GM23338 (cell line): ENCODE measurements around the gene LLPH. TPM values are rescaled to one million over a fixed set of nuclear protein-coding genes. Genes with fewer than 3 reads are reported as not detected.

Source experiments
- ATAC-seq: fragments of 200-7000 bp; cut with Tn5 transposase; 3 replicates; pipeline ENCODE4 v1.9.1; 2020
- DNase-seq: peaks from one replicate; pipeline ENCODE4 v3.0.0-alpha.2; 2015; ENCODE audit warnings: low spot score
- H2AFZ ChIP-seq: fragments of 200-600 bp; sonication (generic); 2 replicates; pipeline ENCODE4 v1.8.0; 2016; ENCODE audit warnings: antibody characterized with exemption, mild to moderate bottlenecking, moderate library complexity
- H3F3A ChIP-seq: fragments of 200-600 bp; sonication (generic); replicated peaks from 2 replicates; pipeline ENCODE4 v1.8.0; 2017; ENCODE audit warnings: antibody characterized with exemption, mixed run types, low read depth
- H3K27ac ChIP-seq: fragments of 200-600 bp; sonication (generic); 2 replicates; pipeline ENCODE4 v1.6.1; 2016; ENCODE audit warnings: low read depth
- H3K27me3 ChIP-seq: fragments of 200-600 bp; sonication (generic); 2 replicates; pipeline ENCODE4 v1.8.0; 2016; ENCODE audit warnings: mild to moderate bottlenecking, mixed run types, moderate library complexity; ENCODE audit not compliant: insufficient read depth
- H3K36me3 ChIP-seq: fragments of 200-600 bp; sonication (generic); 2 replicates; pipeline ENCODE4 v1.8.0; 2016; ENCODE audit warnings: mild to moderate bottlenecking; ENCODE audit not compliant: insufficient read depth
- H3K4me1 ChIP-seq: fragments of 200-600 bp; sonication (generic); 2 replicates; pipeline ENCODE4 v1.8.0; 2016; ENCODE audit warnings: mild to moderate bottlenecking, moderate library complexity; ENCODE audit not compliant: insufficient read depth
- H3K4me2 ChIP-seq: fragments of 200-600 bp; sonication (generic); 2 replicates; pipeline ENCODE4 v1.7.1; 2017; ENCODE audit warnings: mixed run types
- H3K4me3 ChIP-seq: fragments of 200-600 bp; sonication (generic); 2 replicates; pipeline ENCODE4 v1.6.1; 2016; ENCODE audit warnings: mixed run types
- H3K79me2 ChIP-seq: fragments of 200-600 bp; sonication (generic); replicated peaks from 2 replicates; pipeline ENCODE4 v1.8.0; 2017; ENCODE audit warnings: mild to moderate bottlenecking; ENCODE audit not compliant: insufficient read depth
- H3K9me2 ChIP-seq: fragments of 200-600 bp; sonication (generic); 2 replicates; pipeline ENCODE4 v1.8.0; 2017; ENCODE audit not compliant: insufficient read depth
- H4K20me1 ChIP-seq: fragments of 200-600 bp; sonication (generic); replicated peaks from 2 replicates; pipeline ENCODE4 v1.8.0; 2017; ENCODE audit warnings: mild to moderate bottlenecking; ENCODE audit not compliant: insufficient read depth
- H3K27ac Mint-ChIP-seq: 2 replicates; pipeline ENCODE4 v1.8.0; 2020; ENCODE audit warnings: inconsistent platforms, mild to moderate bottlenecking, moderate library complexity, mixed read lengths
- H3K27me3 Mint-ChIP-seq: 3 replicates; pipeline ENCODE4 v1.8.0; 2022; ENCODE audit warnings: low read depth, mild to moderate bottlenecking, moderate library complexity, mixed read lengths, inconsistent platforms; ENCODE audit not compliant: insufficient read depth, poor library complexity
- H3K36me3 Mint-ChIP-seq: 3 replicates; pipeline ENCODE4 v1.8.0; 2021; ENCODE audit warnings: low read depth, mild to moderate bottlenecking, inconsistent platforms, moderate library complexity, mixed read lengths
- H3K4me1 Mint-ChIP-seq: 3 replicates; pipeline ENCODE4 v1.8.0; 2020; ENCODE audit warnings: mild to moderate bottlenecking, inconsistent platforms, mixed read lengths
- H3K4me3 Mint-ChIP-seq: 3 replicates; pipeline ENCODE4 v1.8.0; 2021; ENCODE audit warnings: moderate library complexity, mild to moderate bottlenecking, inconsistent platforms, mixed read lengths
- H3K9me3 Mint-ChIP-seq: 3 replicates; pipeline ENCODE4 v1.8.0; 2020; ENCODE audit warnings: moderate library complexity, mild to moderate bottlenecking, inconsistent platforms, mixed read lengths
- CREB1 ChIP-seq: fragments of 250-450 bp; sonication (Bioruptor Pico); IDR thresholded peaks from 2 replicates; pipeline ENCODE4 v1.5.0; 2020; ENCODE audit warnings: low read depth, mild to moderate bottlenecking, moderate library complexity
- CTCF ChIP-seq, 2 experiments: fragments of 200-600 bp in 1 of 2; sonication (generic) in 1 of 2; conservative IDR thresholded peaks; 2 replicates each; pipeline versions ENCODE4 v1.5.1 to v1.6.1; 2016 to 2017; ENCODE audit warnings: antibody characterized with exemption in 2 of 2, low read depth in 2 of 2, mild to moderate bottlenecking in 2 of 2, moderate library complexity in 1 of 2
- ETS1 ChIP-seq: IDR thresholded peaks from 2 replicates; pipeline ENCODE4 v1.6.1; 2016; ENCODE audit warnings: antibody characterized with exemption
- EZH2 ChIP-seq: fragments of 200-600 bp; sonication (generic); IDR thresholded peaks from one replicate; pipeline ENCODE4 v1.8.0; 2017; ENCODE audit warnings: antibody characterized with exemption, mild to moderate bottlenecking, low read depth; ENCODE audit not compliant: unreplicated experiment
- EZH2phosphoT487 ChIP-seq: fragments of 200-600 bp; sonication (generic); IDR thresholded peaks from one replicate; pipeline ENCODE4 v1.8.1; 2018; ENCODE audit warnings: antibody characterized with exemption; ENCODE audit not compliant: unreplicated experiment
- JUNB ChIP-seq: IDR thresholded peaks from one replicate; pipeline ENCODE4 v1.6.1; 2016; ENCODE audit warnings: antibody characterized with exemption; ENCODE audit not compliant: unreplicated experiment
- NANOG ChIP-seq: IDR thresholded peaks from 2 replicates; pipeline ENCODE4 v1.6.1; 2016; ENCODE audit warnings: antibody characterized with exemption, borderline replicate concordance
- POLR2AphosphoS5 ChIP-seq: IDR thresholded peaks from 2 replicates; pipeline ENCODE4 v1.6.1; 2016; ENCODE audit warnings: antibody characterized with exemption, low read depth
- REST ChIP-seq: IDR thresholded peaks from one replicate; pipeline ENCODE4 v1.6.1; 2018; ENCODE audit warnings: antibody characterized with exemption; ENCODE audit not compliant: unreplicated experiment
- STAT1 ChIP-seq: IDR thresholded peaks from one replicate; pipeline ENCODE4 v1.6.1; 2016; ENCODE audit warnings: antibody characterized with exemption; ENCODE audit not compliant: unreplicated experiment
- ZNF114 ChIP-seq: fragments of 250-450 bp; sonication (Bioruptor Pico); IDR thresholded peaks from 2 replicates; pipeline ENCODE4 v1.5.0; 2020; ENCODE audit warnings: mild to moderate bottlenecking, moderate library complexity
- ZNF331 ChIP-seq: fragments of 250-450 bp; sonication (Bioruptor Pico); IDR thresholded peaks from 2 replicates; pipeline ENCODE4 v1.5.0; 2020; ENCODE audit warnings: low read depth, mild to moderate bottlenecking, moderate library complexity
- ZNF462 ChIP-seq: fragments of 250-450 bp; sonication (Bioruptor Pico); IDR thresholded peaks from 2 replicates; pipeline ENCODE4 v1.5.0; 2020; ENCODE audit warnings: mild to moderate bottlenecking, moderate library complexity
- polyA plus RNA-seq: library from polyadenylated mRNA; unstranded; fragments of >200 nt; fragmentation: Nextera tagmentation; extraction: Ambion mirVana; gene quantifications from 2 replicates; pipeline ENCODE4 v1.2.1, GENCODE V29; 2016
- total RNA-seq: library from RNA; depleted of rRNA; stranded (reverse); fragments of >200 nt; shearing (Covaris generic); gene quantifications from 2 replicates; pipeline ENCODE4 v1.2.3, GENCODE V29; 2014

Gene LLPH
- total and polyA plus RNA-seq, 2 experiments from 2014 or later, result 10.7 to 56.6 TPM

- H3K79me2 ChIP-seq, result no peaks in the 10 kb centered on the region
- no peaks in the 10 kb centered on the region for H3K9me2 ChIP-seq
- ATAC-seq, result no peak
- no peak overlapping the region for H3K27ac ChIP-seq
- H3K27me3 Mint-ChIP-seq, result peaks cover 2% of the 10 kb centered on the region
- H4K20me1 ChIP-seq, result no peaks in the 10 kb centered on the region
- H2AFZ ChIP-seq, result no peak overlapping the region
- H3K36me3 Mint-ChIP-seq, result peaks cover 15% of the 10 kb centered on the region; the same call in 2 of the 3 replicates
- no peak overlapping the region for H3K4me3 Mint-ChIP-seq
- H3K4me1 Mint-ChIP-seq, result no peaks in the 10 kb centered on the region
- no peaks in the 10 kb centered on the region for H3K9me3 Mint-ChIP-seq
- no peaks in the 10 kb centered on the region for H3F3A ChIP-seq
- H3K4me2 ChIP-seq, result no peak overlapping the region
- no peaks in the 10 kb centered on the region for H3K27me3 ChIP-seq
- no peak overlapping the region for H3K27ac Mint-ChIP-seq
- no peaks in the 10 kb centered on the region for H3K4me1 ChIP-seq
- no peak for DNase-seq
- H3K36me3 ChIP-seq, result no peaks in the 10 kb centered on the region
- no peak overlapping the region for H3K4me3 ChIP-seq
- no peak for TF ChIP-seq CTCF (conservative IDR thresholded peaks at IDR 0.05; ENCODE audit: low read depth in 2 of 2)
- TF ChIP-seq CREB1 (CRISPR knock-in tag), result no peak
- no peak for TF ChIP-seq JUNB
- TF ChIP-seq EZH2, result no peak
- TF ChIP-seq POLR2AphosphoS5, result no peak
- no peak for TF ChIP-seq EZH2phosphoT487
- no peak for TF ChIP-seq ETS1
- no peak for TF ChIP-seq ZNF114 (CRISPR knock-in tag)
- no peak for TF ChIP-seq REST
- no peak for TF ChIP-seq ZNF331 (CRISPR knock-in tag)
- no peak for TF ChIP-seq ZNF462 (CRISPR knock-in tag)
- no peak for TF ChIP-seq STAT1
- TF ChIP-seq NANOG, result no peak
These were observed 24.2 kb upstream of the LLPH start for GRCh38 chr12:66154776-66155175.
